IMR-90 (cell line): ENCODE results near the gene RARRES2. TPM values are rescaled to one million over a fixed set of nuclear protein-coding genes. Genes with fewer than 3 reads are reported as not detected.

ENCODE experiments used
- ATAC-seq: fragments of 200-7000 bp; cut with Tn5 transposase; 2 replicates; pipeline ENCODE4 v1.9.1; 2020; ENCODE audit warnings: low read depth, mild to moderate bottlenecking, moderate library complexity
- BruUV-seq: library from RNA; stranded (reverse); fragments of 400-500 nt; replicated peaks from 2 replicates; lab custom pipeline; 2021; lab: Mats Ljungman, UMichigan
- CTCF ChIA-PET: fragments of 300-600 bp; formaldehyde crosslinking; extraction: SDS; loops from one replicate; lab custom pipeline; 2021; ENCODE audit warnings: antibody characterized with exemption; lab: Yijun Ruan, JAX
- POLR2A ChIA-PET: fragments of 300-600 bp; sonication (Branson Sonifier 250); formaldehyde crosslinking; loops from one replicate; lab custom pipeline; 2022; ENCODE audit warnings: antibody characterized with exemption; ENCODE audit not compliant: unreplicated experiment; lab: Charles Lee
- DNase-seq: peaks from one replicate; pipeline ENCODE4 v3.0.0; 2013
- H2AFZ ChIP-seq: replicated peaks from 2 replicates; pipeline ENCODE3; 2013; ENCODE audit warnings: low read length, mild to moderate bottlenecking; ENCODE audit not compliant: poor library complexity
- H2AK5ac ChIP-seq: 2 replicates; pipeline ENCODE4 v1.6.1; 2013; ENCODE audit warnings: low read depth, low read length, inconsistent platforms
- H2AK9ac ChIP-seq: replicated peaks from 2 replicates; pipeline ENCODE3; 2013; ENCODE audit warnings: mild to moderate bottlenecking, low read depth, low read length, moderate library complexity; ENCODE audit not compliant: poor library complexity
- H2BK120ac ChIP-seq: 2 replicates; pipeline ENCODE4 v1.6.1; 2013; ENCODE audit warnings: low read depth, low read length, inconsistent platforms
- H2BK15ac ChIP-seq: 3 replicates; pipeline ENCODE4 v1.6.1; 2013; ENCODE audit warnings: low read depth, low read length, inconsistent platforms
- H2BK20ac ChIP-seq: 2 replicates; pipeline ENCODE4 v1.6.1; 2013; ENCODE audit warnings: low read depth, mild to moderate bottlenecking, inconsistent platforms, low read length, moderate library complexity
- H2BK5ac ChIP-seq: 2 replicates; pipeline ENCODE4 v1.6.1; 2013; ENCODE audit warnings: mild to moderate bottlenecking, low read depth, low read length, inconsistent platforms; ENCODE audit not compliant: poor library complexity, severe bottlenecking
- H3K14ac ChIP-seq: replicated peaks from 2 replicates; pipeline ENCODE4 v1.6.1; 2013; ENCODE audit warnings: low read depth, low read length, inconsistent platforms
- H3K18ac ChIP-seq: 2 replicates; pipeline ENCODE4 v1.6.1; 2013; ENCODE audit warnings: low read depth, low read length, control low read depth
- H3K23ac ChIP-seq: 2 replicates; pipeline ENCODE4 v1.6.1; 2013; ENCODE audit warnings: low read depth, low read length, inconsistent platforms
- H3K27ac ChIP-seq: 2 replicates; pipeline ENCODE4 v1.5.1; 2013; ENCODE audit warnings: mild to moderate bottlenecking, control low read depth, low read length; ENCODE audit not compliant: insufficient read depth
- H3K27me3 ChIP-seq: 2 replicates; pipeline ENCODE4 v1.6.1; 2013; ENCODE audit warnings: low read length; ENCODE audit not compliant: control insufficient read depth, insufficient read depth
- H3K36me3 ChIP-seq: 2 replicates; pipeline ENCODE4 v1.6.1; 2013; ENCODE audit warnings: low read length, mixed read lengths; ENCODE audit not compliant: control insufficient read depth, insufficient read depth
- H3K4ac ChIP-seq: 2 replicates; pipeline ENCODE4 v1.6.1; 2013; ENCODE audit warnings: low read depth, low read length, inconsistent platforms
- H3K4me1 ChIP-seq: 2 replicates; pipeline ENCODE4 v1.6.1; 2013; ENCODE audit warnings: low read length, mixed read lengths; ENCODE audit not compliant: control insufficient read depth, insufficient read depth
- H3K4me2 ChIP-seq: 2 replicates; pipeline ENCODE4 v1.6.1; 2013; ENCODE audit warnings: low read depth, mild to moderate bottlenecking, control low read depth, low read length, moderate library complexity
- H3K4me3 ChIP-seq: 2 replicates; pipeline ENCODE4 v1.5.1; 2013; ENCODE audit warnings: low read depth, mild to moderate bottlenecking, control low read depth, low read length, moderate library complexity; ENCODE audit not compliant: insufficient read depth
- H3K56ac ChIP-seq: 2 replicates; pipeline ENCODE4 v1.6.1; 2013; ENCODE audit warnings: low read length, inconsistent platforms; ENCODE audit not compliant: insufficient read depth; ENCODE audit errors: extremely low read depth
- H3K79me1 ChIP-seq, 2 experiments: 2 replicates each; pipeline ENCODE4 v1.6.1; 2013; ENCODE audit warnings: low read length in 2 of 2, inconsistent platforms in 1 of 2, low read depth in 1 of 2
- H3K9ac ChIP-seq: 2 replicates; pipeline ENCODE4 v1.6.1; 2013; ENCODE audit warnings: low read depth, low read length, control low read depth
- H3K9me1 ChIP-seq: 2 replicates; pipeline ENCODE4 v1.6.1; 2013; ENCODE audit warnings: low read length, inconsistent platforms; ENCODE audit not compliant: insufficient read depth
- H3K9me3 ChIP-seq: 2 replicates; pipeline ENCODE4 v1.6.1; 2013; ENCODE audit warnings: low read length; ENCODE audit not compliant: control insufficient read depth, insufficient read depth
- H4K20me1 ChIP-seq: 2 replicates; pipeline ENCODE4 v1.6.1; 2013; ENCODE audit warnings: low read length, inconsistent platforms; ENCODE audit not compliant: insufficient read depth
- H4K5ac ChIP-seq: 2 replicates; pipeline ENCODE4 v1.6.1; 2013; ENCODE audit warnings: mild to moderate bottlenecking, low read depth, low read length, control low read depth
- H4K8ac ChIP-seq, 2 experiments: 2 replicates each; pipeline ENCODE4 v1.6.1; 2013; ENCODE audit warnings: low read depth in 2 of 2, low read length in 2 of 2, control low read depth in 1 of 2, inconsistent platforms in 1 of 2
- H4K91ac ChIP-seq: 2 replicates; pipeline ENCODE4 v1.6.1; 2013; ENCODE audit warnings: low read depth, low read length, inconsistent platforms; ENCODE audit not compliant: insufficient read depth
- MAFK ChIP-seq: IDR thresholded peaks from 2 replicates; pipeline ENCODE4 v1.6.1; 2012; ENCODE audit warnings: low read depth, low read length, improper control_type of control experiment
- NFE2L2 ChIP-seq: fragments of 150-350 bp; IDR thresholded peaks from 2 replicates; pipeline ENCODE4 v1.6.1; 2016; ENCODE audit warnings: low read depth, mild to moderate bottlenecking, low read length
- RAD21 ChIP-seq: IDR thresholded peaks from 2 replicates; pipeline ENCODE4 v1.6.1; 2012; ENCODE audit warnings: low read length, improper control_type of control experiment
- WGBS, 2 experiments: methylation state at CpG; one replicate each; pipeline versions ENCODE4 v1.1.5 to v1.1.7; 2013; ENCODE audit warnings: missing lambda C conversion rate in 2 of 2; ENCODE audit not compliant: insufficient read length in 1 of 2; ENCODE audit errors: extremely low coverage in 2 of 2; 5-methylcytosine and 5-hydroxymethylcytosine counted together
- dilution Hi-C: fragments of 300-500 bp; cut with HindIII; formaldehyde crosslinking; loops from one replicate; pipeline ENCODE4 v1.14.3; 2018; ENCODE audit warnings: low sequenced_read_pairs; ENCODE audit not compliant: unreplicated experiment
- in situ Hi-C: fragments of 300-500 bp; cut with MboI; formaldehyde crosslinking; loops from 3 replicates; pipeline ENCODE4 v1.14.3; 2019; ENCODE audit warnings: low sequenced_read_pairs, inconsistent platforms, mixed read lengths
- intact Hi-C: fragments of 100-400 bp; cut with micrococcal nuclease; formaldehyde crosslinking; loops from 2 replicates; pipeline ENCODE4 v1.10.0; 2022
- polyA plus RNA-seq, 3 experiments: library from polyadenylated mRNA; depleted of rRNA; stranded (reverse); fragments of >200 nt; gene quantifications; 2 replicates each; pipeline ENCODE4 v1.2.3, GENCODE V29; 2012; ENCODE audit warnings: low replicate concordance in 1 of 3
- total RNA-seq: library from RNA; depleted of rRNA; stranded (reverse); fragments of >200 nt; gene quantifications from 2 replicates; pipeline ENCODE4 v1.2.3, GENCODE V29; 2012
- TF ChIP-seq, protein P1 (sequence below): conservative IDR thresholded peaks from 2 replicates; pipeline ENCODE4 v1.5.1; 2012; ENCODE audit warnings: mild to moderate bottlenecking, low read depth, low read length, improper control_type of control experiment

Gene RARRES2
- total and polyA plus RNA-seq, 2 of the 4 experiments (the other 2 are of a cell fraction) = 1.6 TPM; not detected in 1

DNA sequence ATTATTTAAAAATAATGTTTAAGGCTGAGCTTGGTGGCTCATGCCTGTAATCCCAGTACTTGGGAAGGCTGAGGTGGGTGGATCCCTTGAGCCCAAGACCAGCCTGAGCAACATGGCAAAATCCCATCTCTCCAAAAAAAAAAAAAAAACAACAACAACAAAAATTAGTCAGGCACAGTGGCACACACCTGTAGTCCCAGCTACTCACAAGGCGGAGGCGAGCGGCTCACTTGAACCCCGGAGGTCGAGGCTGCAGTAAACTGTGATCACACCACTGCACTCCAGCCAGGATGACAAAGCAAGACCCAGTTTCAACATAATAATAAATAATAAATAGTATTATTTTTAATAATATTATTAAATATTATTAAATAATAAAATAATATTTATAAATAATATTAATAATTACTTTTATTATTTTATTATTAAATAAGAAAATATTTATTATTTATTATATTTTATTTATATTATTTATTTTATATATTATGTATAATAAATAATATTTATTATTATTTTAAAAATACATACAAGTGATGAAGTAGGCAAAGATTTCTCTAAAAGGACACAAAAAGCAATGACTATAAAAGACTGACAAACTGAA is 26.7 kb downstream of the RARRES2 start:
- Histone ChIP-seq H3K14ac (no peak overlapping the region), H2BK15ac (no peak overlapping the region; the same call in 2 of the 3 replicates), H3K4ac (no peak overlapping the region), H3K4me2 (no peak overlapping the region), H3K18ac (no peak overlapping the region), H3K27me3 (no peaks in the 10 kb centered on the region), H2AK9ac (no peak overlapping the region), H4K20me1 (no peaks in the 10 kb centered on the region), H3K9me1 (0 out of 2 replicates have a peak, but pooled peaks cover 3% of the 10 kb centered on the region), H3K4me3 (no peak overlapping the region), H2AK5ac (no peak overlapping the region), H2BK20ac (no peak overlapping the region), H2BK120ac (no peak overlapping the region), H2AFZ (no peak overlapping the region), H4K91ac (no peak overlapping the region), H3K56ac (no peak overlapping the region), H3K9me3 (no peaks in the 10 kb centered on the region), H3K23ac (no peak overlapping the region), H3K9ac (no peak overlapping the region), H3K36me3 (no peaks in the 10 kb centered on the region), H2BK5ac (no peak overlapping the region), H3K4me1 (peaks cover 5% of the 10 kb centered on the region; the same call in 1 of the 2 replicates), H3K27ac (no peak overlapping the region), H3K79me1 (no peaks in the 10 kb centered on the region), H4K5ac (no peak overlapping the region), H4K8ac (no peak overlapping the region)
- no peak for ATAC-seq
- no CpG with 5 or more reads among the region's 5 CpGs for WGBS, 2 experiments
- no TSS peak for BruUV-seq
- ChIA-PET POLR2A (no interaction called here), CTCF (interaction anchor here (1.0 kb wide), 1 partner anchor 54 kb away, joined by 3 read pairs; the partner anchor contains the start of gene REPIN1)
- DNase-seq = no peak
- dilution Hi-C loops = no loop called here
- intact Hi-C loops = no loop called here
- TF ChIP-seq MAFK = no peak
- TF ChIP-seq NFE2L2 = no peak
- no peak for TF ChIP-seq RAD21
- TF ChIP-seq, protein P1, sequence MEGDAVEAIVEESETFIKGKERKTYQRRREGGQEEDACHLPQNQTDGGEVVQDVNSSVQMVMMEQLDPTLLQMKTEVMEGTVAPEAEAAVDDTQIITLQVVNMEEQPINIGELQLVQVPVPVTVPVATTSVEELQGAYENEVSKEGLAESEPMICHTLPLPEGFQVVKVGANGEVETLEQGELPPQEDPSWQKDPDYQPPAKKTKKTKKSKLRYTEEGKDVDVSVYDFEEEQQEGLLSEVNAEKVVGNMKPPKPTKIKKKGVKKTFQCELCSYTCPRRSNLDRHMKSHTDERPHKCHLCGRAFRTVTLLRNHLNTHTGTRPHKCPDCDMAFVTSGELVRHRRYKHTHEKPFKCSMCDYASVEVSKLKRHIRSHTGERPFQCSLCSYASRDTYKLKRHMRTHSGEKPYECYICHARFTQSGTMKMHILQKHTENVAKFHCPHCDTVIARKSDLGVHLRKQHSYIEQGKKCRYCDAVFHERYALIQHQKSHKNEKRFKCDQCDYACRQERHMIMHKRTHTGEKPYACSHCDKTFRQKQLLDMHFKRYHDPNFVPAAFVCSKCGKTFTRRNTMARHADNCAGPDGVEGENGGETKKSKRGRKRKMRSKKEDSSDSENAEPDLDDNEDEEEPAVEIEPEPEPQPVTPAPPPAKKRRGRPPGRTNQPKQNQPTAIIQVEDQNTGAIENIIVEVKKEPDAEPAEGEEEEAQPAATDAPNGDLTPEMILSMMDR = no peak
- in situ Hi-C loops = loop anchor here (25.0 kb wide), 1 partner anchor 423 kb away; the partner anchor contains the start of gene GIMAP5
